ENCODE results near the gene ARID1B. TPM values are rescaled to one million over a fixed set of nuclear protein-coding genes. Genes with fewer than 3 reads are reported as not detected.

ARID1B gene
- total and polyA plus RNA-seq, 7 donors: 8.4 to 115 (median 69.6) TPM

- TF ChIP-seq EP300 (IDR thresholded peaks at IDR 0.05) (no peak), POLR2AphosphoS5 (IDR thresholded peaks at IDR 0.05) (no peak), POLR2A (IDR thresholded peaks at IDR 0.05) (no peak)
- TF ChIP-seq, protein P1, sequence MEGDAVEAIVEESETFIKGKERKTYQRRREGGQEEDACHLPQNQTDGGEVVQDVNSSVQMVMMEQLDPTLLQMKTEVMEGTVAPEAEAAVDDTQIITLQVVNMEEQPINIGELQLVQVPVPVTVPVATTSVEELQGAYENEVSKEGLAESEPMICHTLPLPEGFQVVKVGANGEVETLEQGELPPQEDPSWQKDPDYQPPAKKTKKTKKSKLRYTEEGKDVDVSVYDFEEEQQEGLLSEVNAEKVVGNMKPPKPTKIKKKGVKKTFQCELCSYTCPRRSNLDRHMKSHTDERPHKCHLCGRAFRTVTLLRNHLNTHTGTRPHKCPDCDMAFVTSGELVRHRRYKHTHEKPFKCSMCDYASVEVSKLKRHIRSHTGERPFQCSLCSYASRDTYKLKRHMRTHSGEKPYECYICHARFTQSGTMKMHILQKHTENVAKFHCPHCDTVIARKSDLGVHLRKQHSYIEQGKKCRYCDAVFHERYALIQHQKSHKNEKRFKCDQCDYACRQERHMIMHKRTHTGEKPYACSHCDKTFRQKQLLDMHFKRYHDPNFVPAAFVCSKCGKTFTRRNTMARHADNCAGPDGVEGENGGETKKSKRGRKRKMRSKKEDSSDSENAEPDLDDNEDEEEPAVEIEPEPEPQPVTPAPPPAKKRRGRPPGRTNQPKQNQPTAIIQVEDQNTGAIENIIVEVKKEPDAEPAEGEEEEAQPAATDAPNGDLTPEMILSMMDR (IDR thresholded peaks at IDR 0.05): no peak
- H3K9me3 ChIP-seq: no peaks in the 10 kb centered on the region
- H3K27ac ChIP-seq: no peak overlapping the region
- H3K27me3 ChIP-seq: no peaks in the 10 kb centered on the region
- no peak overlapping the region for H3K4me3 ChIP-seq
- intact Hi-C loops (cut with DNase I): loop anchor here (5.0 kb wide), 1 partner anchor 44 kb away; no protein-coding TSS in a partner anchor
- H3K4me1 ChIP-seq: peaks cover 0 to 74% (median 55%) of the 10 kb centered on the region in 4 donors
- no peak for DNase-seq
- 90 to 95% methylated on average over 10 of the region's 10 CpGs for WGBS, 2 donors
- peaks cover 0 to 5% (median 0%) of the 10 kb centered on the region in 4 donors for H3K36me3 ChIP-seq
These were observed 49.2 kb downstream of the ARID1B start for GRCh38 chr6:156826290-156826955.

GRCh38 chr6:156827382-156827781 is 50.2 kb downstream of the ARID1B start:
- Histone ChIP-seq H3K27me3 (no peaks in the 10 kb centered on the region), H3K4me1 (peaks cover 0 to 75% (median 51%) of the 10 kb centered on the region in 4 donors), H3K36me3 (peaks cover 0 to 5% (median 0%) of the 10 kb centered on the region in 4 donors), H3K4me3 (no peak overlapping the region), H3K27ac (peak overlapping the region; percentile 19 to 76 (median 60)), H3K9me3 (no peaks in the 10 kb centered on the region)
- intact Hi-C loops (cut with DNase I): loop anchor here (5.0 kb wide), 1 partner anchor 45 kb away; no protein-coding TSS in a partner anchor
- WGBS, 2 donors: 57 to 67% methylated on average over 4 of the region's 4 CpGs
- DNase-seq: no peak
- TF ChIP-seq EP300 (IDR thresholded peaks at IDR 0.05) (peak in 1 of 4 donors; percentile 65), POLR2A (IDR thresholded peaks at IDR 0.05) (no peak), POLR2AphosphoS5 (IDR thresholded peaks at IDR 0.05) (peak in 1 of 4 donors; percentile 16)
- TF ChIP-seq, protein P1 (IDR thresholded peaks at IDR 0.05): no peak

GRCh38 chr6:156828280-156828703 is 51.1 kb downstream of the ARID1B start:
- DNase-seq: no peak
- H3K4me1 ChIP-seq: peaks cover 0 to 75% (median 50%) of the 10 kb centered on the region in 4 donors
- WGBS, 2 donors: 78 to 80% methylated on average over 5 of the region's 5 CpGs
- H3K4me3 ChIP-seq: no peak overlapping the region
- peaks cover 0 to 5% (median 0%) of the 10 kb centered on the region in 4 donors for H3K36me3 ChIP-seq
- no peaks in the 10 kb centered on the region for H3K27me3 ChIP-seq
- TF ChIP-seq POLR2AphosphoS5 (IDR thresholded peaks at IDR 0.05): no peak
- TF ChIP-seq POLR2A (IDR thresholded peaks at IDR 0.05): no peak
- TF ChIP-seq, protein P1 (IDR thresholded peaks at IDR 0.05): no peak
- TF ChIP-seq EP300 (IDR thresholded peaks at IDR 0.05): no peak
- intact Hi-C loops (cut with DNase I): loop anchor here (5.0 kb wide), 1 partner anchor 46 kb away; no protein-coding TSS in a partner anchor
- no peaks in the 10 kb centered on the region for H3K9me3 ChIP-seq
- H3K27ac ChIP-seq: peak overlapping the region; percentile 45 to 76 (median 60)

DNA sequence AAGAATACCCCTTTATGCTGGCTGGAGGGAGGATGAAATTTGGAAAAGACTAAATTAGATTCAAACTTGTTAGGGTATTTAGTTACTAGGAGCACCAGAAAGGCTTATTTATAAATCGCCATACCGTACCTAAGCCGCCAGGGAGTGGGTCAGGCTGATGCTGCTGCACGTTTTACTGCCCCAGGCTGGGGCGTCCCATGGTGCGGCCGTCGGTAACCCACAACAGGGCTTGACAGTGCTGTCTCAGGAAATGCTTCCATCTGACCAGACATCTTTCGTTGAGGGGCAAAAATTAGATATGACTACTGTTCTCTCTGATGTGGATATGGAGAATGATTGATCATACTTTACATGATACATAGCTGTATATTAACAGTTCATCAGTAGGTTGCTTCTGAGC is 52.9 kb downstream of the ARID1B start:
- H3K27ac ChIP-seq: no peak overlapping the region
- WGBS, 2 donors: 95% methylated on average over 9 of the region's 9 CpGs
- H3K27me3 ChIP-seq: no peaks in the 10 kb centered on the region
- intact Hi-C loops (cut with DNase I): no loop called here
- DNase-seq: no peak
- H3K9me3 ChIP-seq: no peaks in the 10 kb centered on the region
- TF ChIP-seq, protein P1 (IDR thresholded peaks at IDR 0.05): no peak
- no peak for TF ChIP-seq POLR2AphosphoS5 (IDR thresholded peaks at IDR 0.05)
- H3K4me1 ChIP-seq: peaks cover 0 to 68% (median 49%) of the 10 kb centered on the region in 4 donors
- no peak overlapping the region for H3K4me3 ChIP-seq
- peaks cover 0 to 5% (median 0%) of the 10 kb centered on the region in 4 donors for H3K36me3 ChIP-seq
